Vagina (tissue), 2 donors: ENCODE measurements around the gene WFDC12.

Experiments used
- POLR2A ChIP-seq, 2 donors: fragments of 450-650 bp; IDR thresholded peaks; one replicate each; pipeline ENCODE4 v1.6.1; 2017; ENCODE audit warnings: antibody characterized with exemption in 2 of 2, mild to moderate bottlenecking in 2 of 2, moderate library complexity in 2 of 2
- POLR2AphosphoS5 ChIP-seq, 2 donors: sonication (generic); formaldehyde crosslinking; IDR thresholded peaks; one replicate each; pipeline ENCODE4 v1.9.0; 2017; ENCODE audit warnings: antibody characterized with exemption in 2 of 2, mild to moderate bottlenecking in 2 of 2, low read depth in 1 of 2; ENCODE audit not compliant: insufficient read depth in 1 of 2
- TF ChIP-seq, protein P1 (sequence below), 3 experiments: fragments of 450-650 bp in 2 of 3; fragments of 200-600 bp in 1 of 3; sonication (generic) in 1 of 3; IDR thresholded peaks; one replicate each; pipeline ENCODE4 v1.5.1; 2017 to 2019; ENCODE audit warnings: antibody characterized with exemption in 3 of 3, mild to moderate bottlenecking in 2 of 3, moderate library complexity in 2 of 3

DNA sequence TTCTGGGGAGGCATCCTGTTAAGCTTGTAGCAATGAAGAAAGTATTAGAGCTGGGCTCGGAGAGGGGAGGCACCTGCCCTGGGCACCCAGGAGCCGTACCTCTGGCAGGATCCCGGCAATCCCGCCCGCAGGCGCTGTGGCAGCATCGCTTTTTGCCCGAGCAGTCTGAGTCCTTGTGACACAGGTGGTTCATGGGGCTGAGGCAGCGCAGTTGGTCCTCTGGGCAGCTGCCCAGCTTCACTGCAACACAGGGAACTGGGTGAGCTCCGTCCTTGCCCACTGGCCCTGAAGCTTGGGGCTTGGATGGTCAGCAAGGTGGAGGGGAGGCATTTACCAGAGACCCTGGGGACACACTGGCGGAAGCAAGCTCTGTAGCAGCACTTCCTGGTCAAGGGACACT is 14.0 kb downstream of the WFDC12 start:
- no peak for TF ChIP-seq POLR2AphosphoS5 (IDR thresholded peaks at IDR 0.05; ENCODE audit: insufficient read depth in 1 of 2, low read depth in 1 of 2)
- TF ChIP-seq POLR2A (IDR thresholded peaks at IDR 0.05) = no peak
- TF ChIP-seq, protein P1, sequence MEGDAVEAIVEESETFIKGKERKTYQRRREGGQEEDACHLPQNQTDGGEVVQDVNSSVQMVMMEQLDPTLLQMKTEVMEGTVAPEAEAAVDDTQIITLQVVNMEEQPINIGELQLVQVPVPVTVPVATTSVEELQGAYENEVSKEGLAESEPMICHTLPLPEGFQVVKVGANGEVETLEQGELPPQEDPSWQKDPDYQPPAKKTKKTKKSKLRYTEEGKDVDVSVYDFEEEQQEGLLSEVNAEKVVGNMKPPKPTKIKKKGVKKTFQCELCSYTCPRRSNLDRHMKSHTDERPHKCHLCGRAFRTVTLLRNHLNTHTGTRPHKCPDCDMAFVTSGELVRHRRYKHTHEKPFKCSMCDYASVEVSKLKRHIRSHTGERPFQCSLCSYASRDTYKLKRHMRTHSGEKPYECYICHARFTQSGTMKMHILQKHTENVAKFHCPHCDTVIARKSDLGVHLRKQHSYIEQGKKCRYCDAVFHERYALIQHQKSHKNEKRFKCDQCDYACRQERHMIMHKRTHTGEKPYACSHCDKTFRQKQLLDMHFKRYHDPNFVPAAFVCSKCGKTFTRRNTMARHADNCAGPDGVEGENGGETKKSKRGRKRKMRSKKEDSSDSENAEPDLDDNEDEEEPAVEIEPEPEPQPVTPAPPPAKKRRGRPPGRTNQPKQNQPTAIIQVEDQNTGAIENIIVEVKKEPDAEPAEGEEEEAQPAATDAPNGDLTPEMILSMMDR (IDR thresholded peaks at IDR 0.05) = no peak
